ENCODE measurements around the gene RIMS4.

Gene RIMS4

GRCh38 chr20:44810391-44811149 lies at the start of gene RIMS4:
Gene RIMS4 (minus strand): TSS chr20:44810546. CDS start chr20:44810271, 275 bp downstream.
- DNase-seq, result no peak

GRCh38 chr20:44858606-44859360 lies 48.4 kb upstream of the RIMS4 start:
- DNase-seq, result no peak

- no peak for DNase-seq
These were observed 46.6 kb upstream of the RIMS4 start for GRCh38 chr20:44856856-44857448.

- DNase-seq, result no peak
These were observed 46.1 kb upstream of the RIMS4 start for GRCh38 chr20:44856442-44856841.

- no peak for DNase-seq
These were observed 41.2 kb upstream of the RIMS4 start for GRCh38 chr20:44851545-44851944.

- no peak for DNase-seq
These were observed 40.5 kb upstream of the RIMS4 start for GRCh38 chr20:44850837-44851236.

GRCh38 chr20:44850272-44850671 lies 39.9 kb upstream of the RIMS4 start:
- DNase-seq, result no peak

- DNase-seq, result no peak
These were observed 39.4 kb upstream of the RIMS4 start for GRCh38 chr20:44849703-44850102.

GRCh38 chr20:44848254-44849015 lies 38.1 kb upstream of the RIMS4 start:
- no peak for DNase-seq

GRCh38 chr20:44843876-44844275 lies 33.5 kb upstream of the RIMS4 start:
- DNase-seq, result no peak

GRCh38 chr20:44841955-44842354 lies 31.6 kb upstream of the RIMS4 start:
- no peak for DNase-seq

GRCh38 chr20:44840826-44841225 lies 30.5 kb upstream of the RIMS4 start:
- no peak for DNase-seq

- no peak for DNase-seq
These were observed 29.1 kb upstream of the RIMS4 start for GRCh38 chr20:44839481-44839880.

- no peak for DNase-seq
These were observed 28.2 kb upstream of the RIMS4 start for GRCh38 chr20:44838521-44838920.

- DNase-seq, result no peak
These were observed 27.6 kb upstream of the RIMS4 start for GRCh38 chr20:44837946-44838345.

GRCh38 chr20:44836601-44837120 lies 26.3 kb upstream of the RIMS4 start:
- no peak for DNase-seq

- no peak for DNase-seq
These were observed 25.4 kb upstream of the RIMS4 start for GRCh38 chr20:44835661-44836221.

- DNase-seq, result no peak
These were observed 24.8 kb upstream of the RIMS4 start for GRCh38 chr20:44835116-44835515.

GRCh38 chr20:44834693-44835092 lies 24.3 kb upstream of the RIMS4 start:
- no peak for DNase-seq

- DNase-seq, result no peak
These were observed 23.1 kb upstream of the RIMS4 start for GRCh38 chr20:44833437-44833836.

- DNase-seq, result no peak
These were observed 22.4 kb upstream of the RIMS4 start for GRCh38 chr20:44832724-44833123.

GRCh38 chr20:44830995-44831394 lies 20.6 kb upstream of the RIMS4 start:
- no peak for DNase-seq

GRCh38 chr20:44830523-44830922 lies 20.2 kb upstream of the RIMS4 start:
- no peak for DNase-seq
